NCI-H1092 (cell line): ENCODE results near the gene MME.
"Not testable (repeated sequence)": the region's sequence is repeated elsewhere in the genome, so short reads cannot be mapped to it uniquely, and the experiment has no call there.

Experiments
- DNase-seq: peaks from one replicate; lab custom pipeline; 2025; lab: John Stamatoyannopoulos, UW

Gene MME

GRCh38 chr3:155194973-155195957 is 115.1 kb downstream of the MME start:
- no peak for DNase-seq

- no peak for DNase-seq
These were observed 116.3 kb downstream of the MME start for GRCh38 chr3:155196131-155197021.

GRCh38 chr3:155197786-155198185 is 117.7 kb downstream of the MME start:
- no peak for DNase-seq

- no peak for DNase-seq
These were observed 122.5 kb downstream of the MME start for GRCh38 chr3:155202626-155203025.

GRCh38 chr3:155204851-155205250 is 124.7 kb downstream of the MME start:
- no peak for DNase-seq

- DNase-seq: no peak
These were observed 128.2 kb downstream of the MME start for GRCh38 chr3:155208183-155208800.

GRCh38 chr3:155210736-155211135 is 130.6 kb downstream of the MME start:
- DNase-seq: no peak

GRCh38 chr3:155211266-155211665 is 131.1 kb downstream of the MME start:
- DNase-seq: no peak

GRCh38 chr3:155211940-155212339 is 131.8 kb downstream of the MME start:
- no peak for DNase-seq

GRCh38 chr3:155216007-155216406 is 135.9 kb downstream of the MME start:
- DNase-seq: not testable (repeated sequence)

GRCh38 chr3:155217591-155217990 is 137.5 kb downstream of the MME start:
- DNase-seq: no peak

GRCh38 chr3:155218462-155218861 is 138.3 kb downstream of the MME start:
- DNase-seq: no peak

GRCh38 chr3:155219106-155219505 is 139.0 kb downstream of the MME start:
- DNase-seq: no peak

GRCh38 chr3:155225417-155225816 is 145.3 kb downstream of the MME start:
- DNase-seq: no peak

GRCh38 chr3:155227141-155227540 is 147.0 kb downstream of the MME start:
- no peak for DNase-seq

- no peak for DNase-seq
These were observed 148.6 kb downstream of the MME start for GRCh38 chr3:155228676-155229075.

- no peak for DNase-seq
These were observed 149.0 kb downstream of the MME start for GRCh38 chr3:155229086-155229485.

GRCh38 chr3:155230382-155230781 is 150.3 kb downstream of the MME start:
- no peak for DNase-seq

- no peak for DNase-seq
These were observed 151.7 kb downstream of the MME start for GRCh38 chr3:155231792-155232191.

- DNase-seq: no peak
These were observed 152.5 kb downstream of the MME start for GRCh38 chr3:155232605-155233004.

- no peak for DNase-seq
These were observed 153.1 kb downstream of the MME start for GRCh38 chr3:155233213-155233612.
